Activated CD4-positive, alpha-beta T cell treated with anti-CD3 and anti-CD28 coated beads, Interleukin-2, amount 50 U/mL, for 4 hours (primary cell): ENCODE results near the gene SELENBP1.
"Not testable (repeated sequence)": the region's sequence is repeated elsewhere in the genome, so short reads cannot be mapped to it uniquely, and the experiment has no call there.

Experiments
- DNase-seq, 2 experiments: peaks; one replicate each; pipeline ENCODE4 v3.0.0-alpha.2; 2020

Gene SELENBP1

DNA sequence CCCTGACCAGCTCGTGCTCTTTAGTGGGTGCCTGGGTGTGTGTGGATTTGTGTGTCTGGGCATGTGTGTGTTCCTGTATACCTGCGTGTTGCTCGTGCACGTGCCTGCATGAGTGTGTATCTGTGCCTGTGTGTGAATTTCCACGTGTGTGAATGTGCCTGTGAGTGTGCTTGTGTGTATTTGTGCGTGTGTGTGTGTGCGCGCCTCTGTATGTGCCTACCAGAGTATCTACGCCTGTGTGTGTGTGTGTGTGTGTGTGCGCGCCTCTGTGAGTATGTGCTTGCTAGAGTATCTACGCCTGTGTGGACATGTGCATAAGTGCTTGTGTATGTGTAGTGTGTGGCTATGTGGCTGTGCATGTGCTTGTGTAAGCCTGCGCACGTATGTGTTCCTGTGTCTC lies 691 bp upstream of the SELENBP1 start:
- DNase-seq: no peak

DNA sequence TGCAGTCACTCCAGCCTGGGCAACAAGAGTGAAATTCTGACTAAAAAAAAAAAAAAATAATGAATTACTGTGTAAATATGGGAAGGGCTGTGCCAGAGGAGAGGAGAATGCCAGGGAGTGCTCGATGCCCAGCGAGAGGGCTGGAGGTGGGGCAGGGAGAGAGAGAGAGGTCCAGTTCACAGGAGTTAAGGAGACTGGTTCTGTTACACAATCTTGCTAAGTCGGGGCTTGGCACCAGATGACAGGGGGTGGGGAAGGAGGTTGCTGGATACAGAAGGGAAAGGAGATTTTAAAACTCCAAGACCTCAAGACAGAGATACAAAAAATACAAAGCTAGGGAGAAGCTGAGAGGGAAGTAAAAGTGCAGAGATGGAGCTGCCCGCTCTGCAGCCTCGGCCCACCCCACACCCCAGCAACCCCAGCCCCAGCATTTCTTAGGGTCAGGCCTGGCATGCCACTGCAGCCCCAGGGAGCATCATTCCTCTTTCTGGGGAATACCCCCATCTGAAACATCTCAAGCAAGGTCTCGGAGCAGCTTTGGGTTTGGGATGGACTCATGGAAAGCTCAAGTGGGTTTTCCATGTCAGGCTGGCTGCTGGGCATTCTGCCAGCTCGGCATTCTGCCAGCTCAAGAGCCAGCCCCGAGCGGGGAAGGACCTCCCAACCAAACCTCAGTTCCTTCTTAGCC lies 991 bp downstream of the SELENBP1 start:
- DNase-seq: no peak

DNA sequence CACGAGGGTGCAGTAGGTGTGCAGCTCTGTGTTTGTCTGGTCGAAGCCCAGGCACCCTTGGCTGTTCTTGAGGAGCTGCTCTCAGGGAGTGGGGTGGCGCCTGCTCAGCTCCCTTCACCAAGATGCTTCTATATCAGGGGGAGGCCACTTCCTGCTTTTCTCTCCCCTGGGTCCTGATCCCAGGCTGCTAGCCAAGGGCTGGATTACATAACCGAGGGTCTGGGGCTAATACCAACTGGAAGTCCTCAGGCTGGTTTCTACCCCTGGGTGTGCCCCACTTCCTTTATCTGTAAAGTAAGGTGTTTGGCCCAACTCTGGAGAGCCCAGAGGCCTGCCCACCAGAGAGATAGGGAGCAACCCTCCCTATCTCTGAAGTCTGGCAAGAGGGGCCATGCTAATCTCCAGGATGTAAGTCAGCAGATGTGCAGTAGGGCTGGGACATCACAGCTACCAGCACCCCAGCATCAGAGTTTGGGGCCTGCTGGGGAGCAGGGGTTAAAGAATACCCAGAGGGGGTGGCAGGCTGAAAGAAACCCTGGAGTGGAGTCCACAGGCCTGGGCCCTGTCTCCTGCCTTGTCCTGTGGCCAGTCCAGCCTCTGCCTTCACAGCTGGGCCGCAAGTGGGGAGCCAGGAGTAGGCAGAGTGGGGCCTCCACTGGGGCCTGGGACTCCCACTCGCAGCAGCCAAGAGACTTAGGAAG lies 2.1 kb downstream of the SELENBP1 start:
- no peak for DNase-seq

DNA sequence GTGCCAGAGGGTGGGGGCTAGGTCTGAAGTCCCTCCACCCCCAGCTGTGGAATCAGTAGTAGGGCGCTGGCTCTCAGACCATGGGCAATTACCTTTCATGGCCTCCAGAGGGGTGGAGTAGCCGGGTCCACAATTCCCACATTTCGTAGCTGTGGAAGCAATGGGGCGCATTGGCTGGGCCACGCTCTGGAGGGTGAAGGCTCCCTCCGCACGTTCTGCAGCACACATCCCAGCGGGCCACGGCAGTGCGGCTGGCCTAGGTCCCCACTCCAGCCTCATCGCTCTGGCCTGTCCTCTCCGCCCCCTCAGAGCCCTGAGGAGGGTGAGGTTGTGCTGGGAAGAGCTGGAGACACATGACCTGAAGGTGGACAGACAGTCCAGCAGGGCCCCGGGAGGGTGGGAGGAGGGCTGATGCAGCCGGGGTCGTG lies 2.9 kb downstream of the SELENBP1 start:
- no peak for DNase-seq

DNA sequence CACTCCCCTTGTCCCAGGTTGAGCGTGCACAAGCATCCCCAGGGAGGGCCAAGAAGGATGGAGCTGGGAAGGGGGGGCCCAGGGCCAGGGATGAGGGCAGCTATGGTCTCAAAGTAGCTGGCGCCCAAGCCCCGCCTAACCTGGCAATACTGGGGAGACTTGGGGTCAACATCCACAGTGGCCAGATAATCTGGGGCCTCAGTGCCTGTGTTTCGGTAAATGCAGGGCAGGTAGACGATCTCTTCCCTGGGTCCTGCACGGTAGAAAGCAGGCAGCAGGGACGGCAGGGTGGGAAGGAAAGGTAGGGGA lies 3.2 kb downstream of the SELENBP1 start:
- no peak for DNase-seq

DNA sequence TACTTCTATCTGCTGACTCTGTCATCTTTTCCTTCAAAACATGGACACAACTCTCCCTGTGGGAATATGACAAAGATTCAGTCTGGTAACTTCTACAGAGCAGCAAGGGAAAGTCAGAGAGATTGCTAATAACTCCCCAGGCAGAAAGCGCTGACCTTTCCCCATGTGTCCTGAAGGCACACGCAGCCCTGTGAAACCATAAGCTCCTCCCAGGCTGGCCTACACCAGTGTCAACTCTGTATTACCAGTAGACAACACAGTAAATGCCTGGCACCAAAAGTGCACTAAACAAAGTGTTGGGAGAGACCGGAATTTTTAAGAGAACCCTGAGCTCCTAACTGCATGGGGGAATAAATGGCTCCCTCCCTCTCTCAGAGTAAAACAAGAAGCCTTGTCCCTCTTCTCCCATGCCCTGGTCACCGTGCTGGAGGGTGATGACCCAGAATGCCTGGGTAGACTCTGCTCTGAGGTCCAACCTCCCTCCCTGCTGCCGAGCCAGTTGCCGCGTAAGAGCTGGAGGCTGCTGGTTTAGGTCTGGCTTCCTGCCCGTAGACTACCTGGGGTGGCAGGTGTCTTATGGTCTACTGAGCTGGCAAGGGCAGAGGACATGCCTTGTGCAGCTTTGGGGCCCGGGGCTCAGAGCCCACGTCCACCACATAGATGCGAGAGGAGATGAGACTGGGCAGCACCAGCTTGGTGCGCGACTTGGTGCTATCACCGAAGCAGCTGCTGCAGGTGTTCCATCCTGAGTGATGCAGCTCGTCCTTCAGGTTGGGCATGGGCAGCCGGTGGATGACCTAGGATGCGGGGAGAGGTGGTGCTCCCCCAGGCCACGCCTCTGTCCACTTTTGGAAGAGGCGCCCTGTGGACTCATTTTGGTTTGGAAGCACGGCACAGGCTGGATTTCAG lies 3.9 kb downstream of the SELENBP1 start:
- DNase-seq: no peak

DNA sequence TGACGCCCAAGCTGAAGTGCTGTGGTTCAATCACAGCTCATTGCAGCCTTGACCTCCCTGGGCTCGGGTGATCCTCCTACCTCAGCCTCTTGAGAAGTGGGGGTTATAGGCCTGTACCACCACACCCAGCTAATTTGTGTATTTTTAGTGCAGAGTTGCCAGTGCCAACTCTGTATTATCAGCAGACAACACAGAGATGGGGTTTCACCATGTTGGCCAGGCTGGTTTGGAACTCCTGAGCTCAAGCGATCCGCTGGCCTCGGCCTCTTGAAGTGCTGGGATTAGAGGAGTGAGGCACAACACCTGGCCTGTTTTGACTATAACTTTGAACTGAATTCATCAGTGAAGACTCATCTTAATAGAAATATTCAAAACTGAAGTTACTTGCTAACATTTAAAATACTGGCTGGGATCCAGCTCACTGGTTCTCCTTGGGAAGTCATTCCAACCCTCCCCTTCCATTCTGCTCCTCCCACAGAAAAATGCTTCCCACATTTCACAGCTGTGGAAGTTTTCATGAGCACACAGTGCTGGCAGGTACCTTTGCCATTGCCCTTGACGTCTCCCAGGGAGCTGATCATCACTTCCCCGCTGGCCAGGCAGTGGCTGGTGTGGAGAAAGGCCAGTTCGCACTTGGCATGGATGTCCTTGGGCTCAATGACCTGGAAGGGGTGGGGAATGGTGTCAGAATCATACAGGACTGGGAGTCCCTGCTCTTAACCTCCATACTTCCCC lies 4.7 kb downstream of the SELENBP1 start:
- DNase-seq: no peak

DNA sequence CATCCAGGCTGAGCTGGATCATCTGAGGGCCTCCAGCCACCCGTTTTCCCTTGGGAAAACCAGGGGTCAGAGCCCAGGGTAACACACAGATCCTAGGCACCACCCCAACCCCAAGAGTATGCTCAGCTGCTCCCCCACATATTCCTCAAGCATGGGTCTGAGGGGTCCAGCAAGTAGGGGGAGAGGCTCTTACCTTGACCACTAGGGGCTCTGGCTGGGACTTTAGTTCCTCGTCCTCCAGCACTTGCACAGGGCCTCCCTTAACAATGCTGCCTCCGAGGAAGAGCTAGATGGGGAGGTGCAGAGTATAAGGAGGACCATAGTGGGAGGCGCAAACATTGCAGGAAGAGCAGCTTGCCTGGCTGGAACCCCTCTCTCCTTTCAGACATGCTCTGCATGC lies 7.5 kb downstream of the SELENBP1 start:
- no peak for DNase-seq

DNA sequence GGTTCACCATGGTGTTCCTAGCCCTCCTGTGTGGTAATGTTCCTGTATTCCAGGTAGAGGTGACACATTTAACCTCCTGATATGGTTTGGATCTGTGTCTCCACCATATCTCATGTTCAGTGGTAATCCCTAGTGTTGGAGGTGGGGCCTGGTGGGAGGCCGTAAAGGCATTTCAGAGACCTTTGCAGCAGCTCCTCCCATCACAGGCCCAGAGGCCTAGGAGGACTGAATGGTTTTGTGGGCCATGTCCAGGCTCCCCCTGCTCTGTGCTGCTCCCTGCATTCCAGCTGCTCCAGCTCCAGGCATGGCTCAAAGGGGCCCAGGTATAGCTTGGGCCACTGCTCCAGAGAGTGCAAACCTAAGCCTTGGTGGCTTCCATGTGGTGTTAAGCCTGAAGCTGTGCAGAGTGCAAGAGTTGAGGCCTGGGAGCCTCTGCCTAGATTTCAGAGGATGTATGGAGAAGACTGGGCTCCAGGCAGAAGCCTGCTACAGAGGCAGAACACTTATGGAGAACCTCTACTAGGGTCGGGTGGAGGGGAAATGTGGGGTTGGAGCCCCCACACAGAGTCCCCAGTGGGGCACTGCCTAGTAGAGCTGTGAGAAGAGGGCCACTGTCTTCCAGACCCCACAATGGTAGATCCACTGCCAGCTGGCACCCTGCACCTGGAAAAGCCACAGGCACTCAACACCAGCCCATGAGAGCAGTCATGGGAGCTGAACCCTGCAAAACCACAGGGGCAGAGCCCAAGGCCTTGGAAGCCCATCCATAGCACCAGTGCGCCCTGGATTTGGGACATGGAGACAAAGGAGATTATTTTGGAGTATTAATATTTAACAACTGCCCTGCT lies 10.0 kb downstream of the SELENBP1 start:
- DNase-seq: no peak

DNA sequence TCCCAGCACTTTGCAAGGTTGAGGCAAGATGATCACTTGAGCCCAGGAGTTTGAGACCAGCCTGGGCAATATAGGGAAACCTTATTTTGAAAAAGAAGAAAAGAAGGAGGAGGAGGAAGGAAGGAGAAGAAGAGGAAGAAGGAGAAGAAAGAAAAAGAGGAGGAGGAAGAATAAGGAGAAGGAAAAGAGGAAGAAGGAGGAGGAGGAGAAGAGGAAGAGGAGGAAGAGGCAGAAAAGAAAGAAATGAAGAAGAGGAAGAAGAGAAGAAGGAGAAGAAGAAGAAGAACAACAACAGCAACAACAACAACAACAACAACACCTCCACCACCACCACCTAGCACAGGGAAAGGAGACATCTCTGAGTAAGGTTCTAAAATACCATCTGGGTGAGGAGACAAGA lies 10.6 kb downstream of the SELENBP1 start:
- DNase-seq: no peak

DNA sequence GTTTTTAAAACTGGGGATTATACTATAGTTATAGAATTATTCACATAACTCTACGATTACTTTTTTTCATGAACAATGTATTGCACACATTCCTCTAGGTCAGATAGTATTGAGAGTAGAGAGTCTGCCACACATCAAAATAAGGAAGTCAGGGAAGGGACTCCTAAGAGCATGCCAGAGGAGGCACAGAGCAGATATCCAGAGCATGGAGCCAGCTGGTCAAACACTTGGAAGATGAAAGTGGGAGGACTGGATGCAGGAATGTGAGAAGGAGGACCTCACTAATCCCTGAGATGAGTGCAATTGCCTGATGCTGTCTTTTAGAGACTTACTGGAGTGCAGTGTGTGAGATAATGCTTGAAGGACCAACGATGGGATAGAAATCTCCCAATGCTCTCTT lies 15.8 kb downstream of the SELENBP1 start:
- no peak for DNase-seq

DNA sequence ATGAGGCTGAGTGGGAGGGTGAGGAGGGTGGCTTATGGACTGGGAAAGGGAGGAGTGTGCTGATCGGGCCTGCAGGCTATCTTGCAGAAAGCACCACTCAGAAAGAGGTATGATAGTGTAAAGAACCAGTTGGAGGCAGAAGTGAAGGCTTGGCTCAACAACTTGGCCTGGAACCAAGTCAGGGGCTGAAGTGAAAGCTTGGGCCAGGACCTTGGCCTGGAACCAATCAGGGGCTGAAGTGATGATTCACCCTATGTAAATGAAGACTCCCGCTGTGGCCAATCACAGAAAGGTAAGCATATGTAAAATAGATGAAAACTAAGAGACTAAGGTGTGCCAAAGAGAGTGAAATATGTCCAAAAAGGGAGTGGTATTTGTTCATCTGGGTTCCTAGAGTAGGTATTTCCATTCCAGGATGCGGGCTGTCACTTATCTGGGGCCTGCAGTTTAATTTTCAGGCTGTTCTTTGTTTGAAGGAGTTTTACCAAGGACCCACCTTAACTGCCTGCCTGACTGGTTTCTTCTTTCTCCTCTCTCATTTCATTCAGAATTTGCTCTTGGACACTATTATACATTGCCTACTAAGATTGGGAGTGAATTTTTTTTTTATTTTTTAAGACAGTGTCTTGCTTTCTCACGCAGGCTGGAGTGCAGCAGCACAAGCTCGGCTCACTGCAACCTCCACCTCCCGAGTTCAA lies 20.3 kb downstream of the SELENBP1 start:
- DNase-seq: no peak

DNA sequence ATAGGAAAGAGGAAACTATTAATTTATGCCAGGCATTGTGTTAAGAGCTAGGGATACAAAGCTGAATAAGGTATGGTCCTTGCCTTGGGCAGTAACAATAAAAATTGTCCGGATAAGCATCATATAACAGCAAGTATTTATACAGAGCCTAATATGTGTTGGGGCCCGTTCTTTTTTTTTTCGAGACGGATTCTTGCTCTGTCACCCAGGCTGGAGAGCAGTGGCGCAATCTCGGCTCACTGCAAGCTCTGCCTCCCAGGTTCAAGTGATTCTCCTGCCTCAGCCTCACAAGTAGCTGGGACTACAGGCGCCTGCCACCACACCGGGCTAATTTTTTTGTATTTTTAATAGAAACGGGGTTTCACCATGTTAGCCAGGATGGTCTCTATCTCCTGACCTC lies 22.2 kb downstream of the SELENBP1 start:
- DNase-seq: not testable (repeated sequence)

DNA sequence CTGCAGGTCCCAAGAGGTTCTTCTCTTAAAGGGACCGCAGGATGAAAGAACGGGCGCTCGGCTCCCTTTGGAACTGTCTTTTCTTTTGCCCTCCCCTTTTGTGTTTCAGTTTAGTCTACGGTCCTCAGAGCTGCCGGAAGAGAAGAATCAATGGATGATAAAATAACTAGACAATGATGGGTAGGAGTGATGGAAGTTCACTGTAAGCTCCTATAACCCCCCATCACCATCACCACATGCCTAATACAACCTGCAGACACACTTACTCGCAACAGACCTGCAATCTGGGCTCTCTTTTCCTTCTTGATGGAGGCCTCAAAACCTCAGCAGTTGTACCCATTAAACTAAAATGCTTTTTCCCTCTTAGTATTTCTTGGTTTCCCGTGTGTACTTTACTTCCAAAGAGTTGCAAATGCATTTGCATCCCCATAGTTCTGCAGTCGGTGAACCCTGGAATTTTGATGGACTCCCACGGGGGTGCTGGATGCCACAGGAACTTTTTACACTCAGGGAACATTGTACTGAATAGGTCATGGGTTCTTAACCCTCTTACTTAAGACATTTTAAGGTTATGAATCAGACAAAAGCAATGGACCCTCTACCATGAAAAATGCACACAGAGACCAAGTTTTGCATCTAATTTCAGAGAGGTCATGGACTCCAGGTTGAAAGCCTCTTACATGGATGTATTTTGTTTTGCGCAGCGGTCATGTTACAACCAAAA lies 24.8 kb downstream of the SELENBP1 start:
- no peak for DNase-seq

DNA sequence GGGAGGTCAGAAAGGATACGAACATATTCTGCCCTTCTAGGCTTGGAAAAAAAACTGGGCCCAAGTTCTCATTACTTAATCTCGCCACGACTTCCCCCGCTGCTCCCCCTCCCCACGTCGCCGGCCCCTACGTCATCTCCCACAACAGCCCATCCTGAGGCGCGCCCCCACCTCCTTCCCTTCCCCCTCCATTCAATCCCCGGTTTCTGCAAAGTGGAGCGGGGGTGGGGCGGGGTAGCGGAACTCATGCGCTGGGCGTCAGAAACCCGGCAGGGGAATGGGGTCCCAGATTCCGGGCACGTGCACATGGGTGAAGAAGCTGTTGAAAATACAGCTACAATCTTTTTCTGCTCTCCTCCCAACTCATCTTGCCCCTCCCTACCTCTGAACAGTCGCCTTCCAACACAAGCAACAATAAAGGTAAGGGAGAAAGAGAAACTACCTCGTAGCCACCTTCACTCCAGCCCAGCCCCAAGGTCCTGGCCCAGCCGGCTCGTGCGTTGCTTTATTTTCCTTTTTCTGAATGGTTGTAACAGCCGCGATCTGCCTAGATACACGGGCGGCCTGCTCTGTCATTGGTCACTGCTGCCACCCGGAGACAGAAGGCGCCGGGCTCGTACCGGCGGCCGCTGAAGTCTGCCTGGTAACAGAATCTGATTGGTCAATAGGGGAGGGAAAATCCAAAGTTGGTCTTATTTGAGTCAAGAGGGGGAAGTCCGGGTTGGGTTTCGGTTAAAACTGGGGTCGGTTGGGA lies 25.6 kb downstream of the SELENBP1 start, which contains the start of gene RFX5:
RFX5 (minus strand) TSS at position 484 of the 754 bp plus-strand sequence. CDS start 932 bp downstream, outside the sequence.
- DNase-seq: peak; percentile 90 to 93

DNA sequence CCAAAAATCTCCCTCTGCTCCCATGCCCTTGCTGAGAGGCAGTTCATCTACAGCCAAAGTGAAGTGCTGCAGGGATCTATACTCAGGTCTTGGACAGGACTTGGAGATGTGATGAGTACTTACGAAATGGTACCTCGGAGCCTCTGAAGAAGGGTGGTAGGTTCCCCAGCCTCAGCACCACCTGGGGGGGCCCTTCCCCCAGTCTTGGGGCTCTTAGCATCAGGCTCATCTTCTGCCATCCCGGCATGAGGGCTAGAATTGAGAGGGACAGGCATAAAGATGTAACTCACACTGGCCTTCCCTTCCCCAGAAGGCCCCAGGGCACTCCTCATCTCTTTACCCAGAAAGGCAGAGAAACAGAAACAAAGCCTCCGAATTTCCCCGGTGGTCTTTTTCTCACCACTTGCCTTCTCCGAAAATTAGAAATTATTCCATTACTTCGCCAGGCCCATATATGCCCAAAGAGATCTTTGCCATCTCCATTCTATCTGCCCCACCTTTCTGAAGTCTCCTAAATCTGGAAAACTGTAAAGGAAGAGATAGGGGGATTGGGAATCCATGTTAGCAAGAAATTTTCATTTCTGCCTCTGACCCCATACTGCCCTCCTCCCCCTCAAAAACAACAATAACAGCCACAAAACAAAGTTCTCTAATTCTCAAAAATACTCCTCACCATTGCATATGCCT lies 26.3 kb downstream of the SELENBP1 start:
- DNase-seq: no peak

DNA sequence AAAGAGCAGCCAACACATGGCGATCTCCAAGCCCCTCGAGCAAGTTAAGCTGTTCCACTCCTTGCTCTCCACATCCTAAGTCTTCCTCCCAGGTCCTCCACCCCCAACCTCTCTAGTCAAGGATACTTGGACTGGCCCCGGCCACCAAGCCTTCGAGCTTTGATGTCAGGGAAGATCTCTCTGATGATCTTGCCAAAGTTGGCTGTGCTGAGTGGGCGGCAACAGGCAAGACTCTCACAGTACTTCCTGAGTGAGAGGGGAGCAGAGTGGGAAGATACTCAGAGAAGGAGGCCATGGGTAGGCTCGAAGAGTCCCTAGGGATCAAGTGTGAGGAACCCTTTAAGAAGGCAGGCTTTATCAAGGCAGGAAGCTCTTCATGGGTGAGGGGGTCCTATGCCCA lies 28.2 kb downstream of the SELENBP1 start:
- DNase-seq: no peak

DNA sequence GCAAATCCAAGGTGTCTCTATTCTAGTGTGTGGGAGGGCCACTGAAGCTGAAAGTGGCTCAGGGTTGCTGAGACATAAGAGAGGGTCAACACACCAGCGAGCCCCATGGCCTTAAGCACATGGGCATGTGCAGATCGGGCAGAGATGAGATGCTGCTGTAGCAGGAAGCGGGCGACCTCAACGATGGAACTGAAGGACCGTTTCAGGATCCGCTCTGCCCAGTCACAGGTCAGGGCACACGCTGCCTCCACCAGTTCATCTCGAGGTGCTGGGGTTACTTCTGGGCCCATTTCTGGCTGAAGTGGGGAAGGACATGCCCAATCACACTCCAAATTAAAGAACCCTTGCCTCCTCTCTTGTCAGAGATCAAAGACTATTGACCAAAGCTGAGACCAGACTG lies 28.9 kb downstream of the SELENBP1 start:
- no peak for DNase-seq

DNA sequence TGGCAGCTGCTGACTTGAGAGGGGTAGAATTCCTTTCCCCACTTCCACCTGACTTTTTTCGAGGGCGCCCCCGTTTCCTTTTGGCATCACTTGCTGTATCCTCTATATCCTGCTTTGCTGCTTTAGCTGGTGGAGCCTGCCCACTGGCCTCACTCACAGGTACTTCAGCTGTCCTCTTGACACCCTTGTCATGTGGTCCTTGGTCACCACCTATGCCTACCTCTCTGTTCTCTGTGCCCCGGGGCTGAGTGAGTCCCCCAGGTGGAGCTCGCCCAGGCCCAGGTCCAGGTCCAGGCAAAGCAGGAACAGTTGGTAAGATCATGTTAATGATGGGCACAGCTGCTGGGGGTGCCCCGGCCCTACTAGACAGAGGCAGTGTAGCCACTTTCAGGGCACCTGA lies 29.9 kb downstream of the SELENBP1 start:
- no peak for DNase-seq
